HL-60/S4 treated with retinoic acid at 250 ng/mL for 4 days and 3 days (cell line): ENCODE data around the gene SLC6A3.

Experiments
- in situ Hi-C: fragments of 300-500 bp; cut with MboI; formaldehyde crosslinking; loops from 2 replicates; pipeline ENCODE4 v1.7.0; 2022; ENCODE audit warnings: low sequenced_read_pairs

SLC6A3 gene

DNA sequence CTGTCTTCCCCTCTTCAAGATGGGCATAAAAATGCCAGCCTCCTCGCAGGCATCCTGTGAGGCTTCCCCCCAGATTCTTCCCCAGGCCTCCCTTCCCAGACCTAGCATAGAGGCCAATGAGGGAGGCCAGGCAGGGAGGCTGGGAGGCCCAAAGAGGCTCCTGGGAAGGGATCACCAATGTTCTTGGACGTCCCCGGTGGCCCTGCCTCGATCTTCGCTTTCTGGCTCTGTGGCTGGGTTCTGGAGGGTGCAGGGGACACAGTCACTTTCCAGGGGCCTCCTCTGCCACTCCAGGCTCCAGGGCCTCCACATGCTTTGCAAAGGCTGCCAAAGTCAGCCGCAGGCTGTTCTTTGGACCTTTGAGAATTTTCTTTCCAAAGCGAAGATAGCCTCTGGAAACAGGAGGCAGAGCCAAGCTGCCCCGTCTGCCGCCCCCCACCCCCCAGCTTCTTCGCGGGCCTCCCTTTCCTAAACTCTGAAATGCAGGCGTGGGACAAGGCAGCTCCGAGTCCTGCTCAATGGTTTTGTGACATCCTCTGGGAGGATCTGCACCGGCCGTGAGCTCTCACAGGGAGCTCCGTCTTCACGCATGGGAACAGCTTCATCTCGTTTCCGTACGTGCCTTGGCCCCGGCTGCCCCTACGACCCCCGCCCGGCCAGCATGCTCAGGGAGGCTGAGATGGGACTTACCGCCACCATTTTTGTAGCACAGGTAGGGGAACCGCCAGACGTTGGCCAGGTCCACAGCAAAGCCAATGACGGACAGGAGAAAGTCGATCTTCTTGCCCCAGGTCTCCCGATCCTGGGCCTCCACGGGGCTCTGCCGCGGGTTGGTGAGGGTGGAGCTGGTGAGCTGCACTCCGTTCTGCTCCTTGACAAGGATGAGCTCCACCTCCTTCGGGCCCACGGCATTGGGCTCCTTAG is 2.8 kb downstream of the SLC6A3 start:
- in situ Hi-C loops: no loop called here

DNA sequence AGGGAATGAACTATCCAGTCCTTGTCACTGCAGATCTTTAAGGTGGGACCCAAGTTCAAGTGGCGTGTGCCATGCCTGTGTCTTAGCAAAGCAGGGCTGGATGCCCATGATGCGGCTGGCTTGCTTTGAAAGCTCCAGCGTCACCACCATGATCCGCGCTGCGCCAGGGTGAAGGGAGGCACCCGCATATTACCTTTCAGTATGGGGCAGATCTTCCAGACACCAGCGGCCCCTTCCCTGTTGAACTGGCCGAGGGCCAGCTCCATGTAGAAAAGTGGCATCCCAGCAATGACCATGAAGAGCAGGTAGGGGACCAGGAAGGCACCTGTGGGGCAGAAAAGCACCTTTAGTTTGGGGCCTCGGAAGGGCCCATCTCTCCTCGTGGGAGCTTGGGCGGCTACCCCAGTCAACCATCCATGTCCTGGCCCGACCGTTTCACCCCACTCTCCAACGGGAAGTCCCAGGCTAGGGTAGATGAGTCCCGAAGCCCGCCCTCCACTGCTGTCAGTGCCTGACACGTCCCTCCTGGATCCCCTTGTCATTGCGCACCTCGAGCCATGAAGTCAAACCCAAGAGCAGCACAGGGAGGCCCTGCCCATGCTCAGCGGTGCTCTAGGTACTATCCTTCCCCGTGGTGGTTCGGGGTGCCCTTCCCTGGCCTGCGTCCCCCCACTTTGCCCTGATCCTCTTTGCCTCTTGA is 3.9 kb downstream of the SLC6A3 start:
- in situ Hi-C loops: no loop called here

GRCh38 chr5:1440098-1440493 is 5.1 kb downstream of the SLC6A3 start:
- in situ Hi-C loops: no loop called here

- in situ Hi-C loops: no loop called here
Observed at GRCh38 chr5:1439388-1440097, 5.7 kb downstream of the SLC6A3 start.

- in situ Hi-C loops: no loop called here
Observed at GRCh38 chr5:1438871-1439270, 6.4 kb downstream of the SLC6A3 start.

DNA sequence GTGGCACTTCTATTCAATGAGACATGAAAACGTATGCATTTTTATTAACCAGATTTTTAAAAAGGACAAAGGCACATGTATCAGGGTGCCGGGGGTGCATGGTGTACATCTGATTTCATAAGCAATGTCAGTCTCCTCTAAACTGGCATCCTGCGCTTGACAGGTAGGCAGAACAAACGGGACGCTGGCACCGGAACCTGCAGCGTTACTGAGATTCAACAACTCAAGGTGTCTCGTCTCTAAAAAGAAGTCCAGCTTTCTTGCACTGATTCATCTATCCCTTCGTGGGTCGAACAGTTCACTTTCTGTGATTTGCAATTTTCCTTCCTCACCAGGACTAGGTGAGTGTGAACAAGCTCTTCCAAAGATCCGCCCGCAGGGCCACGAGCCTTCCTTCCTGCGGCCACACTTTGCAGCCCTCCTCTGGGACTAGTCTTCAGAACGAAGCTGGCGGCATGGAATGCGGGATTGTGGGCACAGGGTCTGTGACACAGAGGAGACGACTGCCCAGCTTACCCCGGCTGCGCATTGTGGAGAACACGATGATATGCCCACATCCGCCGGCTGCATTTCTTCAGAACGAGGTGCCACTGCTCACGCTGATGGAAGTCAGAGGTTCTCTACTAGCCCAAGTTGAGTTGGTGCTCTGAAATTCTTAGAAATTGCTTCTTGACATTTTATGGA is 7.2 kb downstream of the SLC6A3 start:
- in situ Hi-C loops: no loop called here

- in situ Hi-C loops: no loop called here
Observed at GRCh38 chr5:1437226-1437829, 7.9 kb downstream of the SLC6A3 start.

DNA sequence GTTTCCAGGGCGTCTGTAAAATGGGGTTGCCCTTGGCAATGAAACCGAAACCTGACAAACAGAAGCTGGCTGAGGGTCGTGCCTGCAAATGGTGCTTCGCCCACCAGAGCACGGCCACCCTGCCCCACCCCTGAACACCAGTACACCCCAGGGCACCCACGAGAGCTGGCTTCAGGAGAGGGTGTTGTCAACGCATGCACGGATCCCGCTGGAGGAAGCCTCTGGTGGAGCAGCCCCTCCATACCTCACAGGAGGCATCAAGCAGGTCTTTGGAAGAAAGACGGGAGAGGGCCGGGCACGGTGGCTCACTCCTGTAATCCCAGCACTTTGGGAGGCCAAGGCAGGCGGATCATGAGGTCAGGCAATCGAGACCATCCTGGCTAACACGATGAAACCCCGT is 8.6 kb downstream of the SLC6A3 start:
- in situ Hi-C loops: no loop called here

DNA sequence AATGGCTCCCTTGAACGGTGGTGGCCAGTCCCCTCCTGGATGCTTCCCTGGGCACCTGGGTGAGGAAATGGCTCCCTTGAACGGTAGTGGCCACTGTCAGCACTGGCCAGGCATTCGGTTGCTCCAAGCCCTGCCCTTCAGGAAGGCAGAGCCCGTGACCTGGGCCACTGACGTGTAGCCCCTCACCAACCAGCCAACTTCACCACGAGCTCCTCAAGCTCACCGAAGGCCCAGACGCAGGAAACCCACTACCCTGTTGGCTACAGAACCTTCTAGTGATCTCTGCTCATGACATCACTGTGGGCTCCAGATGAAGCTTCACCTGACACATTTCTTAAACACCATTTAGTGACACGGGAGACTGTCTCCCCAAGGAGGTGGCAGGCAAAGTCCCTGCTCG is 9.2 kb downstream of the SLC6A3 start:
- in situ Hi-C loops: no loop called here

DNA sequence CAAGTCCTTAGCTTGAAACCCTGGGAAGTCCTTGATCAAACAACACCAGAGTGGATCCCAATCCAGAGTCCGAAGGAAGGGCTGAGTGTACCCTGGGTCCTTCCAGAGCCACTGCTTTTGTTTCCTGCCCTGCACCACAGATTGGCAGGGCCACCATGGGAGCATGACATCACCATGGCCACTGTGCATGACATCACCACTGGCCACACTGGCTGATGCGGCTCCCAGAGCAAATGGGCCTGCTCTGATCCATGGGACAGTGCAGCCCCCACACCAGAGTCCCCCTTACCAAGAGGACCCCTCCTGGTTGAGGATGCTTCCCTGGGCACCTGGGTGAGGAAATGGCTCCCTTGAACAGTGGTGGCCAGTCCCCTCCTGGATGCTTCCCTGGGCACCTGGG is 9.9 kb downstream of the SLC6A3 start:
- in situ Hi-C loops: no loop called here

- in situ Hi-C loops: no loop called here
Observed at GRCh38 chr5:1432296-1432695, 12.9 kb downstream of the SLC6A3 start.

- in situ Hi-C loops: no loop called here
Observed at GRCh38 chr5:1431896-1432295, 13.3 kb downstream of the SLC6A3 start.

DNA sequence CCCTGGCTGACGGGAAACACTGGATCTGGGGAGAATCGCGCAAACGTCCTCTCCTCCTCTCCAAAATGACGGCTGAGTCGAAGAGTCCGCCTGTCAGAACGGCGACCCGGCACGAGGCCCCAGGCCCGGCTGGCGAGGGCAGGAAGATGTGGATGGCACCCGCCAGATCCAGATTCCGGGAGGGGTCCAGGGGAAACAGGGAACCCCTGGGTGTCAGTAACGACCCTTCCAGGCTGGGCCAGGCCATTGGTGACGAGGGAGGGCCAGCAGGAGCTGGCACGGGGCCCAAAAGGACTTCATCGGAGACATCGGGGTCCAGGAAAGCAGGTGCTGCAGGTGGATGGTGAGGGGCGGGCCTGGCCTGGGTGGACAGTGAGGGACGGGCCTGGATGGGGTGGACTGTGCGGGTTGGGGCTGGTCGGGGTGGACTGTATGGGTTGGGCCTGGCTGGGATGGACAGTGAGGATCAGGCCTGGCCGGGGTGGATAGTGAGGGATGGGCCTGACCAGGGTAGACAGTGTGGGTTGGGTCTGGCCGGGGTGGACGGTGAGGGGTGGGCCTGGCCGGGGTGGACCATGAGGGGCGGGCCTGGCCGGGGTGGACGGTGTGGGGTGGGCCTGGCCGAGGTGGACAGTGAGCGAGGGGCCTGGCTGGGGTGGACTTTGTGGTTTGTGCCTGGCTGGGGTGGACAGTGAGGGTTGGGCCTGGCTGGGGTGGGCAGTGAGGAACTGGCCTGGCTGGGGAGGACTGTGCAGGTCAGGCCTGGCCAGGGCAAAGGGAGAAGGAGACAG is 14.0 kb downstream of the SLC6A3 start:
- in situ Hi-C loops: no loop called here

GRCh38 chr5:1430121-1430795 is 15.0 kb downstream of the SLC6A3 start:
- in situ Hi-C loops: no loop called here

GRCh38 chr5:1429496-1429895 is 15.7 kb downstream of the SLC6A3 start:
- in situ Hi-C loops: no loop called here

- in situ Hi-C loops: no loop called here
Observed at GRCh38 chr5:1429066-1429465, 16.2 kb downstream of the SLC6A3 start.

- in situ Hi-C loops: no loop called here
Observed at GRCh38 chr5:1428107-1428506, 17.1 kb downstream of the SLC6A3 start.

DNA sequence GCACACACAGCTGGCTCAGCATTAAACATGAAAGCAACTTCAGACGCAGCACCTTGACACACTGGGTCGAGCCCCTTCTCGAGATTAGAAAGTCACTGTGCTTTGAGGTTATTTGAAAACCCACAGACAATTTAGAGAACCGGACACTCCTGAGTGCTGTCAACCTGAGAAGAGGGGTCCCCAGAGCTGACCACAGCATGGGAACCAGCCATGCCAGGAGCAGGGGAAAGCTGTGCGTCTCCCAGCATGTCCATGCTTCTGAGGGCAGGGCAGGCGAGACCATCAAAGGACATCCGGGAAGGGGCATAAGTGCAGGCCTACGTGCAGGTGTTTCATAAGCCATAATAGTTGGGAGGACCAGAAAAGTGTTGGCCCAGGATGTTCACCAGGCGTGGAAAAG is 20.5 kb downstream of the SLC6A3 start:
- in situ Hi-C loops: no loop called here

DNA sequence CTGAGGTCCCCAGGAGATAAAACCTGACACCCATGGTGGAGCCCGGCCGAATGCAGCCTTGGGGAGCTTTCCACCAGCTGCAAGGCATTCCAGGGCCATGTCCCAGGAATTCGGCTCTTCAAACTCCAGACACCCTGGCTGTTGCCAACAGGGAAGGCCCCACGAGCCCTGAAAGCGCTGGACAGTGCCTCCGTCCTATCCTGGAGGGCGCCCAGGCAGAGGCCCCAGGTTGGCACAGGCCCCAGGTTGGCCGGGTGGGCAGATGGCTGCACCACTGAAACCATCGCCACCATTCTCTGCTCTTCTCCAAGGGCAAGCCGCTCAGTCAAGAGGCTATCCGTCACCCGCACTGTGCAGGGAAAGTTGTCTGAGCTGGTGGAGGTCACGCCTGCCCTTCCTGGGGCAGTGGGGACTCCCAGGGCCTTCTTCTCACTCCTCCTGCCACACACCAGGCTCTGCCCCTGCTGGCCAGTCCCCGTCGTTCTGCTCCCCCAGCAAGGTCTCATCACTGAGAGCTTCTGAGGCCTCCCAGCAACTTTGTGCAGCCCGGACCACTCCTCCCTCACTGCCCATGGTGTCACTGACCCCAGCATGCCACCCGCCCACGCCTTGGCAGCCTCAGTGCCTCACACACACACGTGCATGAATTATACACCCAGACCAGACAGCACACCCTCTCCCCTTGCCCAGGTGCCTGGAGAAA is 21.2 kb downstream of the SLC6A3 start:
- in situ Hi-C loops: no loop called here
